T-helper 17 cell (primary cell): ENCODE measurements around the gene AP5B1. TPM values are rescaled to one million over a fixed set of nuclear protein-coding genes. Genes with fewer than 3 reads are reported as not detected.

ENCODE experiments used
- ATAC-seq: fragments of 150-1000 bp; cut with Tn5 transposase; 2 replicates; pipeline ENCODE4 v1.10.0; 2021; ENCODE audit warnings: mild to moderate bottlenecking, moderate library complexity
- DNase-seq, 3 donors: peaks; one replicate each; pipeline versions ENCODE4 v3.0.0 to v3.0.0-alpha.2; 2020 to 2021
- H3K9me3 ChIP-seq: one replicate; pipeline ENCODE4 v1.7.0; 2013; ENCODE audit warnings: low read length, mild to moderate bottlenecking; ENCODE audit not compliant: control insufficient read depth, poor library complexity, severe bottlenecking
- H3K27ac Mint-ChIP-seq: one replicate; pipeline ENCODE4 v1.8.0; 2022; ENCODE audit warnings: mild to moderate bottlenecking, moderate library complexity, mixed read lengths
- H3K27me3 Mint-ChIP-seq: one replicate; pipeline ENCODE4 v1.8.0; 2022; ENCODE audit warnings: mixed read lengths
- H3K36me3 Mint-ChIP-seq: one replicate; pipeline ENCODE4 v1.8.0; 2022; ENCODE audit warnings: low read depth, mixed read lengths
- H3K4me1 Mint-ChIP-seq: one replicate; pipeline ENCODE4 v1.8.0; 2022; ENCODE audit warnings: mild to moderate bottlenecking, mixed read lengths
- H3K4me3 Mint-ChIP-seq: one replicate; pipeline ENCODE4 v1.8.0; 2022; ENCODE audit warnings: mild to moderate bottlenecking, moderate library complexity, mixed read lengths
- total RNA-seq, 4 donors: library from RNA in 2 of 4; stranded (reverse) in 2 of 4; gene quantifications; one replicate each; pipeline ENCODE4 v1.2.3 and lab custom pipeline; 2022 to 2026

AP5B1 gene
- total RNA-seq, 2 donors from 2014 or later: 12.5 to 17.4 TPM

- Mint-ChIP-seq H3K36me3 (no peaks in the 10 kb centered on the region), H3K4me1 (peaks cover 27% of the 10 kb centered on the region), H3K27me3 (peaks cover 25% of the 10 kb centered on the region), H3K27ac (no peak overlapping the region), H3K4me3 (peak overlapping the region; percentile 85)
- DNase-seq (no peak), ATAC-seq (peak; percentile 22)
- no peaks in the 10 kb centered on the region for H3K9me3 ChIP-seq
Measured at GRCh38 chr11:65786008-65786785, 5.4 kb upstream of the AP5B1 start.

GRCh38 chr11:65785319-65786007 lies 4.7 kb upstream of the AP5B1 start:
- no peak for DNase-seq
- Mint-ChIP-seq H3K27me3 (peaks cover 22% of the 10 kb centered on the region), H3K27ac (peak overlapping the region; percentile 45)

GRCh38 chr11:65782816-65783228 lies 2.0 kb upstream of the AP5B1 start:
- no peaks in the 10 kb centered on the region for H3K9me3 ChIP-seq
- peaks cover 7% of the 10 kb centered on the region for H3K27me3 Mint-ChIP-seq
- DNase-seq (no peak), ATAC-seq (no peak)
- H3K4me3 Mint-ChIP-seq: peak overlapping the region; percentile 31
- H3K4me1 Mint-ChIP-seq: peaks cover 26% of the 10 kb centered on the region
- no peak overlapping the region for H3K27ac Mint-ChIP-seq
- H3K36me3 Mint-ChIP-seq: no peaks in the 10 kb centered on the region

More at GRCh38 chr11:65785319-65786007, 4.7 kb upstream of the AP5B1 start:
- no peaks in the 10 kb centered on the region for H3K9me3 ChIP-seq
- H3K4me1 Mint-ChIP-seq: peaks cover 27% of the 10 kb centered on the region
- peak; percentile 27 for ATAC-seq
- no peaks in the 10 kb centered on the region for H3K36me3 Mint-ChIP-seq
- H3K4me3 Mint-ChIP-seq: peak overlapping the region; percentile 85

GRCh38 chr11:65781962-65782815 lies 1.4 kb upstream of the AP5B1 start:
- H3K9me3 ChIP-seq: no peaks in the 10 kb centered on the region
- Mint-ChIP-seq H3K4me1 (peaks cover 25% of the 10 kb centered on the region), H3K4me3 (peak overlapping the region; percentile 31), H3K27me3 (peaks cover 7% of the 10 kb centered on the region), H3K36me3 (no peaks in the 10 kb centered on the region), H3K27ac (no peak overlapping the region)
- DNase-seq (no peak), ATAC-seq (no peak)

- no peak overlapping the region for H3K27ac Mint-ChIP-seq
- H3K9me3 ChIP-seq: no peaks in the 10 kb centered on the region
- H3K36me3 Mint-ChIP-seq: no peaks in the 10 kb centered on the region
- H3K4me3 Mint-ChIP-seq: peak overlapping the region; percentile 28
- H3K4me1 Mint-ChIP-seq: peaks cover 24% of the 10 kb centered on the region
- ATAC-seq: peak; percentile 53
- H3K27me3 Mint-ChIP-seq: peaks cover 7% of the 10 kb centered on the region
- no peak for DNase-seq
Measured at GRCh38 chr11:65781152-65781961, 581 bp upstream of the AP5B1 start.

- peak overlapping the region; percentile 93 for H3K4me3 Mint-ChIP-seq
- no peaks in the 10 kb centered on the region for H3K27me3 Mint-ChIP-seq
- ATAC-seq (peak; percentile 80), DNase-seq (peak; percentile 61 to 78 (median 63))
- H3K4me1 Mint-ChIP-seq: peaks cover 15% of the 10 kb centered on the region
- no peaks in the 10 kb centered on the region for H3K9me3 ChIP-seq
- H3K36me3 Mint-ChIP-seq: no peaks in the 10 kb centered on the region
- no peak overlapping the region for H3K27ac Mint-ChIP-seq
Measured at GRCh38 chr11:65779919-65780769, 632 bp downstream of the AP5B1 start.

GRCh38 chr11:65779669-65779918 lies 1.2 kb downstream of the AP5B1 start:
- no peak for DNase-seq
- ATAC-seq: no peak
- no peaks in the 10 kb centered on the region for H3K36me3 Mint-ChIP-seq
- H3K27me3 Mint-ChIP-seq: no peaks in the 10 kb centered on the region
- no peak overlapping the region for H3K27ac Mint-ChIP-seq
- H3K4me3 Mint-ChIP-seq: peak overlapping the region; percentile 93
- H3K9me3 ChIP-seq: no peaks in the 10 kb centered on the region
- peaks cover 13% of the 10 kb centered on the region for H3K4me1 Mint-ChIP-seq

- H3K36me3 Mint-ChIP-seq: no peaks in the 10 kb centered on the region
- no peak overlapping the region for H3K27ac Mint-ChIP-seq
- H3K9me3 ChIP-seq: no peaks in the 10 kb centered on the region
- no peak for ATAC-seq
- H3K4me1 Mint-ChIP-seq: peaks cover 10% of the 10 kb centered on the region
- peak overlapping the region; percentile 74 for H3K4me3 Mint-ChIP-seq
- DNase-seq: no peak
- no peaks in the 10 kb centered on the region for H3K27me3 Mint-ChIP-seq
Measured at GRCh38 chr11:65778901-65779668, 1.7 kb downstream of the AP5B1 start.

GRCh38 chr11:65778431-65778900 lies 2.3 kb downstream of the AP5B1 start:
- no peak for DNase-seq
- no peak for ATAC-seq
- Mint-ChIP-seq H3K27ac (no peak overlapping the region), H3K4me1 (peaks cover 10% of the 10 kb centered on the region), H3K36me3 (no peaks in the 10 kb centered on the region), H3K4me3 (peak overlapping the region; percentile 74), H3K27me3 (no peaks in the 10 kb centered on the region)
- no peaks in the 10 kb centered on the region for H3K9me3 ChIP-seq

GRCh38 chr11:65777821-65778361 lies 2.9 kb downstream of the AP5B1 start:
- H3K4me3 Mint-ChIP-seq: peak overlapping the region; percentile 77
- no peak overlapping the region for H3K27ac Mint-ChIP-seq
- H3K36me3 Mint-ChIP-seq: no peaks in the 10 kb centered on the region
- no peak for ATAC-seq
- DNase-seq: no peak
- H3K9me3 ChIP-seq: no peaks in the 10 kb centered on the region
- no peaks in the 10 kb centered on the region for H3K27me3 Mint-ChIP-seq
- H3K4me1 Mint-ChIP-seq: peaks cover 8% of the 10 kb centered on the region

GRCh38 chr11:65777241-65777640 lies 3.5 kb downstream of the AP5B1 start:
- no peaks in the 10 kb centered on the region for H3K9me3 ChIP-seq
- ATAC-seq (no peak), DNase-seq (no peak)
- H3K4me1 Mint-ChIP-seq: peaks cover 6% of the 10 kb centered on the region
- H3K27ac Mint-ChIP-seq: peak overlapping the region; percentile 37
- H3K4me3 Mint-ChIP-seq: no peak overlapping the region
- no peaks in the 10 kb centered on the region for H3K36me3 Mint-ChIP-seq
- H3K27me3 Mint-ChIP-seq: no peaks in the 10 kb centered on the region
